CD4-positive, alpha-beta memory T cell (primary cell): ENCODE data around the gene MLXIP. TPM values are rescaled to one million over a fixed set of nuclear protein-coding genes. Genes with fewer than 3 reads are reported as not detected.
A peak's percentile ranks its signal among the peaks of the same experiment; 100 is the strongest.

Experiments used
- CTCF ChIA-PET: fragments of 350-600 bp; sonication (Branson Sonifier 250); formaldehyde crosslinking; loops from one replicate; lab custom pipeline; 2021; ENCODE audit warnings: inconsistent platforms; ENCODE audit not compliant: partially characterized antibody; lab: Charles Lee
- POLR2A ChIA-PET: fragments of 350-600 bp; sonication (Branson Sonifier 250); formaldehyde crosslinking; loops from one replicate; lab custom pipeline; 2021; ENCODE audit not compliant: partially characterized antibody; lab: Charles Lee
- DNase-seq, 5 donors: peaks; one replicate each; pipeline versions ENCODE4 v3.0.0 to v3.0.0-alpha.2; 2020 to 2022; ENCODE audit warnings: mixed read lengths in 1 of 5
- H3K27ac ChIP-seq: one replicate; pipeline ENCODE4 v1.7.0; 2013; ENCODE audit warnings: low read depth, low read length
- H3K27me3 ChIP-seq: 2 replicates; pipeline ENCODE4 v1.7.0; 2013; ENCODE audit warnings: mild to moderate bottlenecking, low read length, moderate library complexity; ENCODE audit not compliant: insufficient read depth
- H3K36me3 ChIP-seq: 2 replicates; pipeline ENCODE4 v1.7.0; 2013; ENCODE audit warnings: mild to moderate bottlenecking, low read length, moderate library complexity; ENCODE audit not compliant: insufficient read depth
- H3K4me1 ChIP-seq: 2 replicates; pipeline ENCODE4 v1.7.0; 2013; ENCODE audit warnings: mild to moderate bottlenecking, low read length, moderate library complexity; ENCODE audit not compliant: insufficient read depth
- H3K4me3 ChIP-seq, 2 donors: one replicate each; pipeline ENCODE4 v1.7.0; 2013; ENCODE audit warnings: low read length in 2 of 2, mild to moderate bottlenecking in 1 of 2
- H3K9me3 ChIP-seq, 2 donors: one replicate each; pipeline ENCODE4 v1.7.0; 2013; ENCODE audit warnings: low read length in 2 of 2, control low read depth in 1 of 2; ENCODE audit not compliant: control insufficient read depth in 1 of 2
- H3K27ac Mint-ChIP-seq, 7 donors: one replicate each; pipeline ENCODE4 v1.8.0; 2020 to 2021; ENCODE audit warnings: mixed read lengths in 7 of 7, mild to moderate bottlenecking in 6 of 7, inconsistent platforms in 3 of 7, moderate library complexity in 3 of 7
- H3K27me3 Mint-ChIP-seq, 2 donors: one replicate each; pipeline ENCODE4 v1.8.0; 2020 to 2021; ENCODE audit warnings: mixed read lengths in 2 of 2
- H3K36me3 Mint-ChIP-seq, 2 donors: one replicate each; pipeline ENCODE4 v1.8.0; 2020 to 2021; ENCODE audit warnings: mixed read lengths in 2 of 2, inconsistent platforms in 1 of 2, mild to moderate bottlenecking in 1 of 2
- H3K4me1 Mint-ChIP-seq, 4 donors: one replicate each; pipeline ENCODE4 v1.8.0; 2020 to 2021; ENCODE audit warnings: mixed read lengths in 4 of 4, mild to moderate bottlenecking in 1 of 4
- H3K4me3 Mint-ChIP-seq, 8 donors: one replicate each; pipeline ENCODE4 v1.8.0; 2020 to 2021; ENCODE audit warnings: mixed read lengths in 8 of 8, mild to moderate bottlenecking in 7 of 8, moderate library complexity in 6 of 8, inconsistent platforms in 3 of 8
- H3K9me3 Mint-ChIP-seq, 8 donors: one replicate each; pipeline ENCODE4 v1.8.0; 2020 to 2021; ENCODE audit warnings: mixed read lengths in 8 of 8, mild to moderate bottlenecking in 5 of 8, inconsistent platforms in 3 of 8, moderate library complexity in 1 of 8
- intact Hi-C: fragments of 100-400 bp; cut with micrococcal nuclease; formaldehyde crosslinking; loops from one replicate; pipeline ENCODE4 v1.15.1; 2023
- polyA plus RNA-seq, 2 donors: library from polyadenylated mRNA; unstranded; fragments of 300-500 nt; fragmentation: Illumina TruSeq; gene quantifications; one replicate each; pipeline ENCODE4 v1.2.3, GENCODE V29; 2021
- total RNA-seq, 2 experiments: library from RNA; stranded (reverse); gene quantifications; one replicate each; pipeline ENCODE4 v1.2.3, GENCODE V29; 2021

The MLXIP gene
- total and polyA plus RNA-seq, 4 experiments from 2014 or later = 2.7 to 88.1 (median 51.7) TPM

DNA sequence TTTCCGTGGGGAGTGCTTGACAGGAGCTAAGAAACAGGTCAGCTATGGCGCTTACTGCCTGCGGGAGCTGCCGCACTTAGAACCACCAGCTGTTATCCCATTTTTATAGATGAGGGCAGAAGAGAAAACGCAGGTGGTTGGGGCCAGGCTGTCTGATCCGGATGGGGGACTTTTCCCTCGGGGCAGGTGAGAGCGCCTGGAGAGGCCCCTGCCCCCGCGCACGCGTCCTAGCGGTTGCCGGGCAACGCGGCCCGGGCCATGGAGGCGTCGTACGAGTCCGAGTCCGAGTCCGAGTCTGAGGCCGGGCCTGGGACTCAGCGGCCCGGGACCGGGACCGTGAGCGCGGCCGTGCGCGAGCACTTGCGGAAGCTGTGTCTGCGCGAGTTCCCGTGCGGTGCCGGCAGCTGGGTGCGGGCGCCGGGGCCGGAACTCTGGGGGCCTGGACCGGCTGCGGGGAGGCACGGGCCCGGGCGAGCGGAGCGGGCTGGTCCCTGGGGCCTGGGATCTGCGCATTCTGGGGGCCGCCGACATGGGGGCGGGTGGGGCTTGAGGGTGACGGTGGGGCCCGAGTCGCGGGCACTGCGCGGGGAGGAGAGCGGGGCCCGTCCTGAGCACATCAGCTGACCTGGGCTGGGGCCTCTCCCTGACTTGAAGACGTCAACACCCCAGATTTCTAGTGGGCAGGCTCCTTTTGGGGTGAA lies 104.5 kb downstream of the MLXIP start, which contains the start of gene LRRC43:
TSS of gene LRRC43 (plus strand) at position 237 of the 701 bp plus-strand sequence. CDS start at position 259, 22 bp downstream.
- peak within 1 kb of the TSS in 1 of 7 donors; percentile 22 for H3K27ac Mint-ChIP-seq
- H3K9me3 Mint-ChIP-seq = no peaks in the 10 kb centered on the region
- POLR2A ChIA-PET = interaction anchor here (1.1 to 1.3 kb wide), 2 partner anchors 43 to 95 kb away, joined by 3 to 7 read pairs; partner anchors contain the start of gene DIABLO
- Histone ChIP-seq H3K4me1 (no peaks in the 10 kb centered on the region), H3K9me3 (no peaks in the 10 kb centered on the region), H3K27ac (no peak within 1 kb of the TSS), H3K27me3 (no peaks in the 10 kb centered on the region), H3K4me3 (peak within 1 kb of the TSS in 1 of 2 donors; percentile 18), H3K36me3 (no peaks in the 10 kb centered on the region)
- peak within 1 kb of the TSS; percentile 70 to 91 (median 82) for H3K4me3 Mint-ChIP-seq
- intact Hi-C loops = no loop called here
- peaks cover 0 to 8% (median 3%) of the 10 kb centered on the region in 4 donors for H3K4me1 Mint-ChIP-seq
- DNase-seq = peak in 3 of 5 donors; percentile 15 to 26 (median 17)
- peaks cover 3 to 6% of the 10 kb centered on the region in 2 donors for H3K27me3 Mint-ChIP-seq
- no peaks in the 10 kb centered on the region for H3K36me3 Mint-ChIP-seq
- CTCF ChIA-PET = no interaction called here

DNA sequence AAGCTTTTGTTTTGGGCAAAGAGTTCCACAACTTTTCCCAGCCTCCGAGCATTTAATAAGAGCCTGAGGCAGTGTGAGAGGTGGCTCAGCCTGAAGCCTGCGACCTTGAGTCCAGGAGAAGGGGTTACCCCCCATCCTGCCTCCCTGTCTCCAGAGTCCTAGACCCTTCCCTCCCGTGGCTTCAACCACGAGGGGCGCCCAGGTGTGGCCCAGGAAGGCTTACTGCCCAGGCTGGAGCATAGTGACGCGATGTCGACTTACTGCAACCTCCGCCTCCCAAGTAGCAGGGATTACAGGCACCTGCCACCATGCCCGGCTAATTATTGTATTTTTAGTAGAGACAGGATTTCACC lies 105.0 kb downstream of the MLXIP start:
- DNase-seq = no peak
- Mint-ChIP-seq H3K4me3 (peak overlapping the region in 6 of 8 donors; percentile 8 to 77 (median 27)), H3K36me3 (no peaks in the 10 kb centered on the region), H3K27me3 (peaks cover 3 to 6% of the 10 kb centered on the region in 2 donors), H3K9me3 (no peaks in the 10 kb centered on the region), H3K27ac (no peak overlapping the region), H3K4me1 (peaks cover 0 to 8% (median 3%) of the 10 kb centered on the region in 4 donors)
- Histone ChIP-seq H3K9me3 (no peaks in the 10 kb centered on the region), H3K36me3 (no peaks in the 10 kb centered on the region), H3K4me3 (peak overlapping the region in 1 of 2 donors; percentile 18), H3K4me1 (no peaks in the 10 kb centered on the region), H3K27ac (no peak overlapping the region), H3K27me3 (no peaks in the 10 kb centered on the region)
- ChIA-PET CTCF (no interaction called here), POLR2A (interaction anchor here (1.1 to 1.3 kb wide), 2 partner anchors 42 to 95 kb away, joined by 3 to 7 read pairs; partner anchors contain the start of gene DIABLO)
- intact Hi-C loops = no loop called here

- H3K9me3 ChIP-seq = no peaks in the 10 kb centered on the region
- Mint-ChIP-seq H3K4me1 (peaks cover 0 to 8% (median 3%) of the 10 kb centered on the region in 4 donors), H3K27me3 (peaks cover 3 to 6% of the 10 kb centered on the region in 2 donors), H3K9me3 (no peaks in the 10 kb centered on the region), H3K36me3 (no peaks in the 10 kb centered on the region), H3K27ac (no peak overlapping the region), H3K4me3 (peak overlapping the region in 5 of 8 donors; percentile 20 to 59 (median 54))
- no peaks in the 10 kb centered on the region for H3K27me3 ChIP-seq
- H3K4me3 ChIP-seq = no peak overlapping the region
- no peaks in the 10 kb centered on the region for H3K4me1 ChIP-seq
- CTCF ChIA-PET = no interaction called here
- intact Hi-C loops = no loop called here
- no peak for DNase-seq
- POLR2A ChIA-PET = no interaction called here
- H3K27ac ChIP-seq = no peak overlapping the region
- H3K36me3 ChIP-seq = no peaks in the 10 kb centered on the region
Observed at GRCh38 chr12:122184517-122184916, 106.0 kb downstream of the MLXIP start.

DNA sequence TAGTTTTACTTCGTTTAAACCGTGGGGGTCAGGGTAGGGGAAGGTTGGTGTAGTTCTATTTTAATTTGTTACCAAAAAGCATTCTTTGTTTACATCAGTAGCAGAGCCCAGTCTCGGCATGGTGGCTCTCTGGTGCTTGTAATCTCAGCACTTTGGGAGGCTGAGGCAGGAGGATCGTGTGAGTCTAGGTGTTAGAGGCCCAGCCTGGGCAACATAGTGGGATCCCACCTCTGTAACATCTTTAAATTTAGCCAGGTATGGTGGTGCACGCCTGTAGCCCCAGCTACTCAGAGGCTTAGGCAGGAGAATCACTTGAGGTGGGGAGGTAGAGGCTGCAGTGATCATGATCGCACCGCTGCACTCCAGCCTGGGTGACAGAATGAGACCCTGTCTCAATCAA lies 106.5 kb downstream of the MLXIP start:
- Mint-ChIP-seq H3K4me3 (peak overlapping the region in 2 of 8 donors; percentile 49 to 54), H3K27ac (peak overlapping the region in 1 of 7 donors; percentile 13), H3K9me3 (no peaks in the 10 kb centered on the region), H3K36me3 (no peaks in the 10 kb centered on the region), H3K4me1 (peaks cover 0 to 8% (median 2%) of the 10 kb centered on the region in 4 donors), H3K27me3 (peaks cover 3 to 6% of the 10 kb centered on the region in 2 donors)
- CTCF ChIA-PET = no interaction called here
- POLR2A ChIA-PET = no interaction called here
- DNase-seq = no peak
- Histone ChIP-seq H3K4me3 (no peak overlapping the region), H3K27me3 (no peaks in the 10 kb centered on the region), H3K4me1 (no peaks in the 10 kb centered on the region), H3K27ac (no peak overlapping the region), H3K9me3 (no peaks in the 10 kb centered on the region), H3K36me3 (no peaks in the 10 kb centered on the region)
- intact Hi-C loops = no loop called here

- peaks cover 0 to 8% (median 2%) of the 10 kb centered on the region in 4 donors for H3K4me1 Mint-ChIP-seq
- H3K4me3 Mint-ChIP-seq = no peak overlapping the region
- H3K27me3 Mint-ChIP-seq = peaks cover 3 to 5% of the 10 kb centered on the region in 2 donors
- H3K27ac ChIP-seq = no peak overlapping the region
- POLR2A ChIA-PET = no interaction called here
- H3K36me3 ChIP-seq = no peaks in the 10 kb centered on the region
- CTCF ChIA-PET = no interaction called here
- H3K4me3 ChIP-seq = no peak overlapping the region
- H3K4me1 ChIP-seq = no peaks in the 10 kb centered on the region
- no peaks in the 10 kb centered on the region for H3K27me3 ChIP-seq
- intact Hi-C loops = no loop called here
- no peaks in the 10 kb centered on the region for H3K9me3 Mint-ChIP-seq
- peak overlapping the region in 1 of 7 donors; percentile 68 for H3K27ac Mint-ChIP-seq
- no peaks in the 10 kb centered on the region for H3K9me3 ChIP-seq
- DNase-seq = no peak
- H3K36me3 Mint-ChIP-seq = no peaks in the 10 kb centered on the region
Observed at GRCh38 chr12:122185494-122186082, 107.0 kb downstream of the MLXIP start.

DNA sequence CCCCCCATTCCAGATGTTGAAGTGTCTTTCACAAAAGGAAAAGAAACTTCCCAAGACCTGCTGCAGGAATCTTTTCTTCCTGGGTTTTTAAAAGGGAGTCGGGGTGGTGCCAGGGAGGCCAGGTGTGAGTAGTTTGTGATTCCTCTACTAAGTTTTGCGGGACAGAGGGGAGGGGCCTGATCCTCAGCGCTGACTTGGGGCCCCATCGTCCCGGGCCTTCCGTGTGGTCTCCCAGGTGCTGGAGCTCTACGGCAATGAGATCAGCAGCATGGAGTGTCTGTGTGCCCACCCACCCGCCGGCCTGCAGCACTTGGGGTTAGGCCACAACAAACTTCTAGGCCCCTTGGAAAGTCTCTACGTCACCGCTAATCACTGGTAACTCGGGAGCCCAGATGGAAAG lies 108.9 kb downstream of the MLXIP start:
- Mint-ChIP-seq H3K4me3 (no peak overlapping the region), H3K4me1 (peaks cover 0 to 9% (median 5%) of the 10 kb centered on the region in 4 donors), H3K27me3 (peaks cover 4 to 5% of the 10 kb centered on the region in 2 donors), H3K9me3 (no peaks in the 10 kb centered on the region), H3K36me3 (no peaks in the 10 kb centered on the region), H3K27ac (no peak overlapping the region)
- Histone ChIP-seq H3K27ac (no peak overlapping the region), H3K27me3 (no peaks in the 10 kb centered on the region), H3K36me3 (no peaks in the 10 kb centered on the region), H3K4me3 (no peak overlapping the region), H3K4me1 (no peaks in the 10 kb centered on the region), H3K9me3 (no peaks in the 10 kb centered on the region)
- ChIA-PET POLR2A (no interaction called here), CTCF (no interaction called here)
- DNase-seq = no peak
- intact Hi-C loops = no loop called here
